Testis (tissue), 3 donors: ENCODE data around the gene INPP5A. TPM values are rescaled to one million over a fixed set of nuclear protein-coding genes. Genes with fewer than 3 reads are reported as not detected.

Source experiments
- DNase-seq: peaks from one replicate; pipeline ENCODE4 v3.0.0-alpha.2; 2019
- H3K27ac ChIP-seq, 2 donors: fragments of 200-600 bp; sonication (generic); one replicate each; pipeline ENCODE4 v1.5.1; 2019
- H3K27me3 ChIP-seq: fragments of 200-600 bp; sonication (generic); one replicate; pipeline ENCODE4 v1.5.1; 2019
- H3K36me3 ChIP-seq: fragments of 200-600 bp; sonication (generic); one replicate; pipeline ENCODE4 v1.5.1; 2017; ENCODE audit warnings: low read depth; ENCODE audit errors: missing control alignments
- H3K4me1 ChIP-seq: fragments of 200-600 bp; sonication (generic); one replicate; pipeline ENCODE4 v1.5.1; 2019
- H3K4me3 ChIP-seq, 2 donors: fragments of 200-600 bp; sonication (generic); one replicate each; pipeline ENCODE4 v1.5.1; 2017 to 2019
- H3K9me3 ChIP-seq: fragments of 200-600 bp; sonication (generic); one replicate; pipeline ENCODE4 v1.5.1; 2017
- POLR2A ChIP-seq: fragments of 450-650 bp; IDR thresholded peaks from one replicate; pipeline ENCODE4 v1.6.1; 2017; ENCODE audit warnings: antibody characterized with exemption, mild to moderate bottlenecking, moderate library complexity
- WGBS, 2 donors: methylation state at CpG; one replicate each; pipeline ENCODE4 v1.1.5; 2018; 5-methylcytosine and 5-hydroxymethylcytosine counted together
- intact Hi-C: fragments of 100-400 bp; cut with DNase I; formaldehyde crosslinking; loops from one replicate; pipeline ENCODE4 v1.15.1; 2023; ENCODE audit warnings: low total_unique reads
- polyA plus RNA-seq: library from polyadenylated mRNA; stranded (reverse); fragments of 350-450 nt; fragmentation: Illumina TruSeq; extraction: RNeasy Lipid Tissue Mini Kit (QIAGEN cat#74804); gene quantifications from one replicate; pipeline ENCODE4 v1.2.3, GENCODE V29; 2014; ENCODE audit warnings: low read depth, low replicate concordance; ENCODE audit not compliant: insufficient read depth
- total RNA-seq, 2 donors: library from RNA; depleted of rRNA; stranded (reverse); fragments of >200 nt; gene quantifications; one replicate each; pipeline ENCODE4 v1.2.3, GENCODE V29; 2016
- TF ChIP-seq, protein P1 (sequence below), 3 experiments: fragments of 450-650 bp in 2 of 3; fragments of 200-600 bp in 1 of 3; sonication (generic) in 1 of 3; IDR thresholded peaks; one replicate each; pipeline ENCODE4 v1.5.1; 2016 to 2019; ENCODE audit warnings: antibody characterized with exemption in 3 of 3, mild to moderate bottlenecking in 2 of 3, moderate library complexity in 1 of 3

Gene INPP5A
- total and polyA plus RNA-seq, 3 donors from 2014 or later = 54.1 to 103 (median 73.0) TPM

DNA sequence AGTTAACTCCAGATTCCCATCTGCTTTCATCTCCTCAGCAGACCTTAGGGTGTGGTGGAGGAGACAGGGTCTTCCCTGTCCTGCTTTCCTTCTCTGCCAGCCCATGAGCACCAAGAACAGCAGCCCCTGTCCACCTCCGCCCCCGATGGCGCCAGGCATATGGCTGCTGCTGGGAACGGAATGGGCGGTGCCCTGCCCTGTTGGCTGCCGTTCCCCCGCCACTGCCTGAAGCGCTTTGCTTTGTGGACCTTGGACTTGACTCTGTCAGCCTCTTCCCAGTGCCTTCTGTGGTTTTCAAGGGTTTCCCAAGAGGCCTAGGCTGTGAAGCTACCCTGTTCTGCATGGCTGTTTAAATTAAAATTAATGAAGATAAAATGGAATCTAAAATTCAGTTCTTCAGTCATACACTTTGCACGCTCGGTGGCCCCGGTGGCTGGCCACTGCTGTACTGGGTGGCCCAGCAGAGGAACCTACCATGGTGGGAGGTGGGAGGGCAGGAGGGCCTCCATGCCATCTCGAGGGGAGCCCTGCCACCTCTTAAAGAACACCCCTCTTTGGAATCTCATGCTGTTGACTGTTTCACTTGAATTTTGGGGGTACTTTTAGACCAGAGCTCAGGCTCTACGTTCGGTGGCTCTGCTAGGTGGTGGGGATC lies 169.7 kb downstream of the INPP5A start:
- TF ChIP-seq POLR2A = no peak
- TF ChIP-seq, protein P1, sequence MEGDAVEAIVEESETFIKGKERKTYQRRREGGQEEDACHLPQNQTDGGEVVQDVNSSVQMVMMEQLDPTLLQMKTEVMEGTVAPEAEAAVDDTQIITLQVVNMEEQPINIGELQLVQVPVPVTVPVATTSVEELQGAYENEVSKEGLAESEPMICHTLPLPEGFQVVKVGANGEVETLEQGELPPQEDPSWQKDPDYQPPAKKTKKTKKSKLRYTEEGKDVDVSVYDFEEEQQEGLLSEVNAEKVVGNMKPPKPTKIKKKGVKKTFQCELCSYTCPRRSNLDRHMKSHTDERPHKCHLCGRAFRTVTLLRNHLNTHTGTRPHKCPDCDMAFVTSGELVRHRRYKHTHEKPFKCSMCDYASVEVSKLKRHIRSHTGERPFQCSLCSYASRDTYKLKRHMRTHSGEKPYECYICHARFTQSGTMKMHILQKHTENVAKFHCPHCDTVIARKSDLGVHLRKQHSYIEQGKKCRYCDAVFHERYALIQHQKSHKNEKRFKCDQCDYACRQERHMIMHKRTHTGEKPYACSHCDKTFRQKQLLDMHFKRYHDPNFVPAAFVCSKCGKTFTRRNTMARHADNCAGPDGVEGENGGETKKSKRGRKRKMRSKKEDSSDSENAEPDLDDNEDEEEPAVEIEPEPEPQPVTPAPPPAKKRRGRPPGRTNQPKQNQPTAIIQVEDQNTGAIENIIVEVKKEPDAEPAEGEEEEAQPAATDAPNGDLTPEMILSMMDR (IDR thresholded peaks at IDR 0.05) = no peak
- Histone ChIP-seq H3K4me3 (no peak overlapping the region), H3K36me3 (no peaks in the 10 kb centered on the region), H3K4me1 (no peaks in the 10 kb centered on the region), H3K27ac (no peak overlapping the region), H3K9me3 (no peaks in the 10 kb centered on the region), H3K27me3 (no peaks in the 10 kb centered on the region)
- 89 to 96% methylated on average over 12 to 14 of the region's 14 CpGs for WGBS, 2 donors
- DNase-seq = no peak
- intact Hi-C loops = no loop called here

DNA sequence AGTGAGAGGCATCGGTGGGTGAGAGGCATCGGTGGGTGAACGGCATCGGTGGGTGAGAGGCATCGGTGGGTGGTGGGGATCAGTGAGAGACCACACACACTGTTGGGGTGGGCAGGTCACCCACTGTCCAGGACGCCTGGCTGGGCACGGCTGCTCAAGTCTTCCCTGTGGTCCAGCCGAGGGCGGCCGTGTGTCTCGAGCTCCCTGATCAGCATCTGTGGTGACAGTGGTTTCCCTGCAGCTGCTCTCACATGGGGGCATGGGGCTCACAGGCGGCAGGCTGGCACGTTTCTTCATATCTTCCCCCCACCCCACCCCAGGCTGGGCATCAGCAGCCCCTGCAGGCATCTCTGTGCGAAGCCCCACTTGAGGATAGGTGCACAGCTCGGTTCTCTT lies 170.2 kb downstream of the INPP5A start:
- H3K4me1 ChIP-seq = no peaks in the 10 kb centered on the region
- no peak for DNase-seq
- H3K27ac ChIP-seq = no peak overlapping the region
- WGBS, 2 donors = 95 to 96% methylated on average over 10 to 15 of the region's 15 CpGs
- TF ChIP-seq, protein P1 (IDR thresholded peaks at IDR 0.05) = no peak
- TF ChIP-seq POLR2A = no peak
- no peaks in the 10 kb centered on the region for H3K9me3 ChIP-seq
- H3K27me3 ChIP-seq = no peaks in the 10 kb centered on the region
- intact Hi-C loops = no loop called here
- H3K36me3 ChIP-seq = no peaks in the 10 kb centered on the region
- H3K4me3 ChIP-seq = no peak overlapping the region

DNA sequence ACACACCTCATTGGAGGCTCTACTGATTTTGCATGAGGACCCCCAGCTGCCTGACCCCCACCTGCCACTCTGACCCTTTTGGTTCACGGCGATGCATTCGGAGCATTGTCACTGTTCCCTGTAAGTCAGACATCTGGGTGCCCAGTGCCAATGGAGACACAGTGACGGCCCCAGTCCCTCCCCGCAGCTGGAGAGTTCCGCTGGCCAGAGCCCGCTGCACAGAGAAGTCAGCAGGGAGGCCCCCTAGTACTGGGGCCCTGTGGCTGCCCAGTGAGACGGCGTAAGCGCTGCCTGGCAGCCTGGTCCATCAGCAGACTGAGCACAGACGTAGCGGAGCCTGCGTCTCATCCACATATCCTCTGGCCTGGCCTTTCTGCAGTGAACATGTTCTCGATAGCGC lies 170.9 kb downstream of the INPP5A start:
- no peak for DNase-seq
- Histone ChIP-seq H3K4me3 (no peak overlapping the region), H3K27ac (no peak overlapping the region), H3K9me3 (no peaks in the 10 kb centered on the region), H3K27me3 (no peaks in the 10 kb centered on the region), H3K36me3 (no peaks in the 10 kb centered on the region), H3K4me1 (no peaks in the 10 kb centered on the region)
- WGBS, 2 donors = 96% methylated on average over 11 to 15 of the region's 15 CpGs
- intact Hi-C loops = no loop called here
- TF ChIP-seq, protein P1 (IDR thresholded peaks at IDR 0.05) = no peak
- TF ChIP-seq POLR2A = no peak

DNA sequence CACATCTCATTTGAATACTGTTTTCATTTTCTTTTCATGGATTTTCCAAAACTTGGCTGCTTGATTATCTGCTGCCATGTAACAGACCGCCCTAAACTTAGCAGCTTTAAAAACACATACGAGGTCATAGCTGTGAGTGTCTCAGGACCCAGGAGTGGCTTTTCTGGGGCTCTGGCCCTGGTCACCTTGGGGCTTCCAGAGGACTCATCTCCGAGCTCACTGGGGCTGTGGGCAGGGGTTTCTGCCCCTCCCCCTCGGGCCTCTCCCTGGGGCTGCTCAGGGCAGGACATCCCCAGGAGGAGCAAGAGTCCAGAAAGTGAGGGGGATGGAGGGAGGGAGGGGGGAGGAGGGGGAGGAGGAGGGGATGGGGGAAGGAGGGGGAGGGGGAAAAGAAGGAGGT lies 171.3 kb downstream of the INPP5A start:
- H3K36me3 ChIP-seq = no peaks in the 10 kb centered on the region
- no peak for TF ChIP-seq POLR2A
- TF ChIP-seq, protein P1 (IDR thresholded peaks at IDR 0.05) = no peak
- DNase-seq = no peak
- WGBS, 2 donors = 91 to 95% methylated on average over 3 to 4 of the region's 4 CpGs
- H3K27ac ChIP-seq = no peak overlapping the region
- no peaks in the 10 kb centered on the region for H3K4me1 ChIP-seq
- H3K9me3 ChIP-seq = no peaks in the 10 kb centered on the region
- no peak overlapping the region for H3K4me3 ChIP-seq
- intact Hi-C loops = no loop called here
- no peaks in the 10 kb centered on the region for H3K27me3 ChIP-seq

DNA sequence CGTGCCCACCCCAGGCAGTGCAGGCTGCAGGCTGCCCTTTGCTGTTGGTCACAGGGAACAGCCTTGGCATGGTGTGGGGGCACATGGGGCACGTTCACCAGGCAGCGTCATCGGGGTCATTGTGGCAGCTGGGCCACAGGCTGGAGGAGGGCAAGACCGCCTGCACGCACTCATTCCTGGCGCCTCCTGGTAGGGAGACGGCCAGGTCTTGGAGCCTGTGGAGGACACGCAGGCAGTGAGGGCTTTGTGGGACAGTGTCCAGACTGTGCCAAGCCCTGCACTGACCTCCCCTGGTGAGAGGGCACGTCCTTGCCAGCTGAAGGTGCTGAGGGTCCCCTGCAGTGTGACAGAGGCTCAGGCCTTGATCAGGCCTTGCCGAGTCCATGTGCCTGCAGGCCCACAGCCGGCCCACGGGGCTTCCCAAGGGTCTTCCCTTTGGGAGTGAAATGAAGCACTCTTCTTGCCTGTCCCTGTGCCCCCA lies 171.9 kb downstream of the INPP5A start:
- no peaks in the 10 kb centered on the region for H3K9me3 ChIP-seq
- intact Hi-C loops = no loop called here
- no peaks in the 10 kb centered on the region for H3K4me1 ChIP-seq
- H3K27ac ChIP-seq = no peak overlapping the region
- H3K4me3 ChIP-seq = no peak overlapping the region
- DNase-seq = no peak
- H3K27me3 ChIP-seq = no peaks in the 10 kb centered on the region
- TF ChIP-seq, protein P1 (IDR thresholded peaks at IDR 0.05) = no peak
- TF ChIP-seq POLR2A = no peak
- no peaks in the 10 kb centered on the region for H3K36me3 ChIP-seq
- WGBS, 2 donors = 95% methylated on average over 9 to 13 of the region's 13 CpGs
